ENCODE results near the gene MFRP. TPM values are rescaled to one million over a fixed set of nuclear protein-coding genes. Genes with fewer than 3 reads are reported as not detected.

MFRP gene
- total and polyA plus RNA-seq, 4 donors, result 0.09 to 3.9 (median 0.22) TPM; not detected in 1

DNA sequence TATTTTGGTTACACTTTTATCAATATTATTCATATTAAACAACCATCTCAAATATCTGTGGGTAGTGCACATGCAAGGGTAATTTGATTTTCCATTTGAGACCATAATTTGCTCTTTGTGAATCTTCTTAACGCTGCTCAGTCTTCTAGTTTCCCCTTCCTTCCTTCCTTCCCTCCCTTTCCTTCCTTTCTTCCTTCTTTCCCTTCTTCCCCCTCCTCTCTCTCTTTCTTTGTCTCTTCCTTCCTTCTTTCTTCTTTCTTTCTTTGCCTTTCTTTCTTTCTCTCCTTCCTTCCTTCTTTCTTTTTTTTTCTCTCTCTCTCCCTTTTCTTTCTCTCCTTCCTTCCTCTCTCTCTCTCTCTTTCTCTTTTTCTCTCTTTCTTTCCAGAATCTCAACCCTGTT, 16.3 kb downstream of the MFRP start:
- Histone ChIP-seq H3K4me3 (ENCODE audit: low read depth, low read length) (no peak overlapping the region), H3K27ac (ENCODE audit: low read depth, low read length) (no peak overlapping the region), H3K9me3 (ENCODE audit: control insufficient read depth, insufficient read depth, low read length) (no peaks in the 10 kb centered on the region), H3K4me1 (ENCODE audit: control insufficient read depth, insufficient read depth, low read length) (peaks cover 10% of the 10 kb centered on the region), H3K36me3 (ENCODE audit: control insufficient read depth, insufficient read depth, low read length) (peaks cover under 1% of the 10 kb centered on the region), H3K27me3 (ENCODE audit: control insufficient read depth, insufficient read depth, low read length) (no peaks in the 10 kb centered on the region)
- no peak for DNase-seq (ENCODE audit: low read depth in 4 of 6, low spot score in 6 of 6)
- WGBS (ENCODE audit: insufficient coverage), result 83% methylated on average over 1 of the region's 1 CpG

DNA sequence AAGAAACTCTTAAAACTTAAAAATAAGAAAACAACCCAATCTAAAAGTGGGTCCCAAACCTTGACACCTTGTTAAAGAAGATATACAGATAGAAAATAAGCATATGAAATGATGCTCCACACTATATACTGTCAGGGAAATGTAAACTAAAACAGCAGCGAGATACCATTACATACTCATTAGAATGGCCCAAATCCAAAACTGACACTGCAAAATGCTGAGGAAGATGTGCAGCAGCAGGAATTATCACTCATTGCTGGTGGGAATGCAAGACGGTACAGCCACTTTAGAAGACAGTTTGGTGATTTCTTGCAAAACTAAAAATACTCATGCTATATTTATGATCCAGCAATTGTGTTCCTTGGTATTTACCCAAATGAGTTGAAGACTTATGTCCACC, 17.2 kb downstream of the MFRP start:
- Histone ChIP-seq H3K4me1 (ENCODE audit: control insufficient read depth, insufficient read depth, low read length) (peaks cover 3% of the 10 kb centered on the region), H3K27ac (ENCODE audit: low read depth, low read length) (no peak overlapping the region), H3K4me3 (ENCODE audit: low read depth, low read length) (no peak overlapping the region), H3K9me3 (ENCODE audit: control insufficient read depth, insufficient read depth, low read length) (no peaks in the 10 kb centered on the region), H3K27me3 (ENCODE audit: control insufficient read depth, insufficient read depth, low read length) (no peaks in the 10 kb centered on the region), H3K36me3 (ENCODE audit: control insufficient read depth, insufficient read depth, low read length) (no peaks in the 10 kb centered on the region)
- WGBS (ENCODE audit: insufficient coverage), result no CpG with 5 or more reads among the region's 2 CpGs
- no peak for DNase-seq (ENCODE audit: low read depth in 4 of 6, low spot score in 6 of 6)

DNA sequence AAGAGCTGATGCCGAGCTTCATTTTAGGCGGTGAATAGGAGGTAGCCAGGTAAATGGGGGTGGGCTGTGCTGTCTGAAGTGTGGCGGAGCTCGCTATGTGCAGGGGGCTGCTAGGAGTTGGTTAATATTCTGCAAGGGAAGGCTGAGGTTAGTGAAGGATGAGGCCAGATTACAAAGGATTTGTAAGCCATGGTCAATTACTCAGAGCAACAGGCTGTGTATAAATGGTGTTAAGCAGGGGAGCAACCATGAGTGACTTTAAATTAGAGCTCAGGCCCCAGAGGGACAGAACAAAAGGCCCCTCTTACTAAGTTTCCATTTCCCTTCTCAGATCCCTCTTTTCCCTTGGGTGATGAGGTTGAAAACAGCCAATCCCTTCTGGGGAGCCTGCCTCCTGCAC, 22.3 kb downstream of the MFRP start:
- DNase-seq (ENCODE audit: low read depth in 4 of 6, low spot score in 6 of 6), result peak in 1 of 6 donors; percentile 12
- 41% methylated on average over 4 of the region's 4 CpGs for WGBS (ENCODE audit: insufficient coverage)
- no peaks in the 10 kb centered on the region for H3K27me3 ChIP-seq (ENCODE audit: control insufficient read depth, insufficient read depth, low read length)
- no peak overlapping the region for H3K27ac ChIP-seq (ENCODE audit: low read depth, low read length)
- no peak overlapping the region for H3K4me3 ChIP-seq (ENCODE audit: low read depth, low read length)
- no peaks in the 10 kb centered on the region for H3K9me3 ChIP-seq (ENCODE audit: control insufficient read depth, insufficient read depth, low read length)
- peaks cover 33% of the 10 kb centered on the region for H3K4me1 ChIP-seq (ENCODE audit: control insufficient read depth, insufficient read depth, low read length)
- no peaks in the 10 kb centered on the region for H3K36me3 ChIP-seq (ENCODE audit: control insufficient read depth, insufficient read depth, low read length)

DNA sequence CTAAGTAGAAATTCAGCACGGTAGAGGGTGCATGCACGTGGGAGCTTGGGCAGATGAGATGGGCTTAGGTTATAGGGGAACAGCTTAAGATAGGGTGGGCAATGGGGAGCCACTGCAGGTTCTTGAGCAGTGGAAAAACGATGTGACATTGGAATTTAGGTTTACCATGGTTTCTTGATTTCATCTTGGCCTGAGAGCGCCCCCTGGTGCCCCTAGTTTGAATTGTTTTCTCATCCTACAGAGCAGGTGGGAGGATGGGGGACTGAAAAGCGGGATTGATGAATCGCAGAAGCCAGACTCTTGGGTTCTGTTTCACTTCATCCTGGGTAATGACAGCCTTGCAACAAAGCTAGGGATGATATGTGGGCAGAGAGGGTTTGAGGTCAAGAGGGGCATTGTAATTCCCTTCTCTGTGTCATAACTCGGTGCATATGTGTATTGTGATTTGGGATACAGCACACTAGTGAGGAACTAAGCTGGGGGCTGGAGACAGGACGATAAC, 22.9 kb downstream of the MFRP start:
- H3K9me3 ChIP-seq (ENCODE audit: control insufficient read depth, insufficient read depth, low read length), result no peaks in the 10 kb centered on the region
- H3K27me3 ChIP-seq (ENCODE audit: control insufficient read depth, insufficient read depth, low read length), result no peaks in the 10 kb centered on the region
- H3K27ac ChIP-seq (ENCODE audit: low read depth, low read length), result no peak overlapping the region
- no peaks in the 10 kb centered on the region for H3K36me3 ChIP-seq (ENCODE audit: control insufficient read depth, insufficient read depth, low read length)
- no peak overlapping the region for H3K4me3 ChIP-seq (ENCODE audit: low read depth, low read length)
- peak in 2 of 6 donors; percentile 85 to 89 for DNase-seq (ENCODE audit: low read depth in 4 of 6, low spot score in 6 of 6)
- peaks cover 39% of the 10 kb centered on the region for H3K4me1 ChIP-seq (ENCODE audit: control insufficient read depth, insufficient read depth, low read length)
- WGBS (ENCODE audit: insufficient coverage), result 10% methylated on average over 6 of the region's 8 CpGs

DNA sequence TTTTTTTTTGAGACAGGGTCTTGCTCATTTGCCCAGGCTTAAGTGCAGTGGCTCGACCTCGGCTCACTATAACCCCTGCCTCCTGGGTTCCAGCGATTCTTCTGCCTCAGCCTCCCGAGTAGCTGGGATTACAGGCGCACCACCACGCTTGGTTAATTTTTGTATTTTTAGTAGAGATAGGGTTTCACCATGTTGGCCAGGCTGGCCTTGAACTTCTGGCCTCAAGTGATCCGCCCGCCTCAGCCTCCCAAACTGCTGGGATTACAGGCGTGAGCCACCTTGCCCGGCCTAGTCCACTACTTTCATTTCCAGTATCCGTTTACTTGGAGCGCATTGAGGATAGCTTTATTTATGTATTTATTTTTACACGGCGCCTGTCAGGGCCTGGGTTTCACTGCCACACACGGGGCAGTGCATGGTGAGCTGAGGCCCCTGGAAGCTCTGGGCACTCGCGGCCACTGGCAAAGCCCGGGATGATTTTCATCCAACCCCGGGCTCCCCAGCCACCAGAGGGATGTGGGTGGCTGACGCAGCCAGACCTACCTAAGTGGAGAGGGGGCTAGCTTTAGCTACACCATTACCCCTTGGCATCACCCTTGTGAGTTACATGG, 23.5 kb downstream of the MFRP start:
- H3K9me3 ChIP-seq (ENCODE audit: control insufficient read depth, insufficient read depth, low read length), result no peaks in the 10 kb centered on the region
- H3K36me3 ChIP-seq (ENCODE audit: control insufficient read depth, insufficient read depth, low read length), result no peaks in the 10 kb centered on the region
- no peak overlapping the region for H3K4me3 ChIP-seq (ENCODE audit: low read depth, low read length)
- WGBS (ENCODE audit: insufficient coverage), result 83% methylated on average over 11 of the region's 20 CpGs
- DNase-seq (ENCODE audit: low read depth in 4 of 6, low spot score in 6 of 6), result no peak
- H3K4me1 ChIP-seq (ENCODE audit: control insufficient read depth, insufficient read depth, low read length), result peaks cover 44% of the 10 kb centered on the region
- H3K27ac ChIP-seq (ENCODE audit: low read depth, low read length), result no peak overlapping the region
- no peaks in the 10 kb centered on the region for H3K27me3 ChIP-seq (ENCODE audit: control insufficient read depth, insufficient read depth, low read length)

DNA sequence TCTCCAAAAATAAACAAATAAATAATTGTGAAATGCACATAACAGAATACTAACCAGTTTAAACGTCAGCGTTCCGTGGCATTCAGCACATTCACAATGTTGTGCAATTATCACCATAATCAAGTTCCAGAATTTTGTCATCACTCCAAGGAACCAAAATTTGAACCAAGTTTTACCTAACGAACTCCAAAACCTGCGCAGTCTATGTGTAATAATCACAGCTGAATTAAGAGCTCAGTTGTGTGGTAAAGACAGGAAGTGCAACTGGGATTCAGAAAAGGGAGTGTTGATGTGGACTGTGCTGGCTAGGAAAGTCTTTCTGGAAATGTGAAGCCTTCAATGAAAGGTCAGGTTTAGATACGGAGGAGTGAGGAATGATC, 24.2 kb downstream of the MFRP start:
- Histone ChIP-seq H3K4me1 (ENCODE audit: control insufficient read depth, insufficient read depth, low read length) (peaks cover 51% of the 10 kb centered on the region), H3K4me3 (ENCODE audit: low read depth, low read length) (no peak overlapping the region), H3K9me3 (ENCODE audit: control insufficient read depth, insufficient read depth, low read length) (no peaks in the 10 kb centered on the region), H3K27me3 (ENCODE audit: control insufficient read depth, insufficient read depth, low read length) (peaks cover 1% of the 10 kb centered on the region), H3K27ac (ENCODE audit: low read depth, low read length) (peak overlapping the region; percentile 52), H3K36me3 (ENCODE audit: control insufficient read depth, insufficient read depth, low read length) (no peaks in the 10 kb centered on the region)
- no peak for DNase-seq (ENCODE audit: low read depth in 4 of 6, low spot score in 6 of 6)
- 97% methylated on average over 3 of the region's 6 CpGs for WGBS (ENCODE audit: insufficient coverage)

DNA sequence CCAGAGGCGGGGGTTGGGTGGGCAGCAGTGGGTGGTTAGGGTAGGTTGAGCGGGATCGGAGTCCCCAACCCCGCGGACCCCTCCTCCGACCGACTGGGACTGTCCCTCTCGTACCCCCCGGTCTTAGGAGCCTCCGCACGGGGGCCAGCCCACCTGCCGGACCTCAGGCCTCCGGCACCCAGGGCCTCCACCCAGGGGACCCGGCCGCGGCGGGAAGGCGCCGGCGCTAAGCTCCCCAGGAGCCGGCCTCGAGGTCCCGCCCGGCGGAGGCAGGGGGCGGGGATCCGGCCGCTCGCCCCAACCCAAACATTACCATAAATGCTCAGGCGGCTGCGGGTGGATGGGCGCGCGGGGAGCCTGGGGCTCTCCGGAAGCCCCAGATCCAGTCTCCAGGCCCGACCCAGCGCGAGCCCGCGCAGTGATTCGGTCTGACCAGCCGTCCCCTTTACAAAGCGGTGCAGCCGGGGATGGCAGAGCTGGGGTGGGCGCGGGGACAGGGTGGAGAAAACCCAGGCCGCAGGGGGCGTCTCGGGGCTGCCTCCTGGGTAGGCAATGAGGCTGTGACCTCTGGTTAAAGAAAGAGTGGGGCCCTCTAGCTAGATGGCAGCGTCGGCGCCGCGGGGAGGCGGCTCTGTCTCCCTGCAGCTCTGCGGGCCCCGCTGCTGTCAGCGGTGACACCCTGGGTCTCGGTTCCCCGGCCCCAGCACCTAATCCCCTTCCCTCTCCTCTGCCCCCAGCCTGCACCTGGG, 25.6 kb downstream of the MFRP start:
- H3K27me3 ChIP-seq (ENCODE audit: control insufficient read depth, insufficient read depth, low read length), result peaks cover 8% of the 10 kb centered on the region
- no peaks in the 10 kb centered on the region for H3K9me3 ChIP-seq (ENCODE audit: control insufficient read depth, insufficient read depth, low read length)
- H3K4me1 ChIP-seq (ENCODE audit: control insufficient read depth, insufficient read depth, low read length), result peaks cover 64% of the 10 kb centered on the region
- peak in 2 of 6 donors; percentile 58 to 74 for DNase-seq (ENCODE audit: low read depth in 4 of 6, low spot score in 6 of 6)
- no peaks in the 10 kb centered on the region for H3K36me3 ChIP-seq (ENCODE audit: control insufficient read depth, insufficient read depth, low read length)
- H3K27ac ChIP-seq (ENCODE audit: low read depth, low read length), result peak overlapping the region; percentile 93
- H3K4me3 ChIP-seq (ENCODE audit: low read depth, low read length), result peak overlapping the region; percentile 47
- WGBS (ENCODE audit: insufficient coverage), result 2% methylated on average over 54 of the region's 60 CpGs

DNA sequence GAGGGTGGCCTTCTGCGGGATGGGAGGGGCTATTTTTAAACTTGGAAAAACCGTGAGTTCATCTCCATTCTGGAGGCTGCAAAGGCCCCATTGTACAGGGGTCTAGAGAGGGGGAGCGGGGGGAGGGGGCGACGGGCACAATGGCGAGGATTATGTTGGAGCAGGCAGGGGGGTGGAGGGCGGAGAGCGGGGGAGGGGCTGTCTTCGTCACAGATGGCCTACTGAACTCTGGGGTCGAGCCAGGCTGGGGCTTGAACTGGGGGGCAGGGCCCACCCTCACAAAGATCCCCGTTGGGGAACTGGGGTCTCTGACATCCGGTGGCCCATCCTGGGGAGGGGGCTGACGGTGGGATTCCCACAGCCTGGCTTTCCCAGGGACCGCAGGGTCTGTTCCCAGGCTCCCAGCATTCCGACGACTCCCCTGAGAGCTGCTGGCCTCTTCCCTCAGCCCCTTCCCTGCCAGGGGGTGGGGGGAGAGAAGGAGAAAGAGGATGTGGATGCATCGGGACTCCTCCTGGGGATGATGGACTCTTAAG, 26.2 kb downstream of the MFRP start:
- no peaks in the 10 kb centered on the region for H3K36me3 ChIP-seq (ENCODE audit: control insufficient read depth, insufficient read depth, low read length)
- H3K27me3 ChIP-seq (ENCODE audit: control insufficient read depth, insufficient read depth, low read length), result peaks cover 15% of the 10 kb centered on the region
- peak in 2 of 6 donors; percentile 61 to 82 for DNase-seq (ENCODE audit: low read depth in 4 of 6, low spot score in 6 of 6)
- 16% methylated on average over 7 of the region's 17 CpGs for WGBS (ENCODE audit: insufficient coverage)
- H3K4me3 ChIP-seq (ENCODE audit: low read depth, low read length), result peak overlapping the region; percentile 47
- peak overlapping the region; percentile 93 for H3K27ac ChIP-seq (ENCODE audit: low read depth, low read length)
- peaks cover 70% of the 10 kb centered on the region for H3K4me1 ChIP-seq (ENCODE audit: control insufficient read depth, insufficient read depth, low read length)
- H3K9me3 ChIP-seq (ENCODE audit: control insufficient read depth, insufficient read depth, low read length), result no peaks in the 10 kb centered on the region

DNA sequence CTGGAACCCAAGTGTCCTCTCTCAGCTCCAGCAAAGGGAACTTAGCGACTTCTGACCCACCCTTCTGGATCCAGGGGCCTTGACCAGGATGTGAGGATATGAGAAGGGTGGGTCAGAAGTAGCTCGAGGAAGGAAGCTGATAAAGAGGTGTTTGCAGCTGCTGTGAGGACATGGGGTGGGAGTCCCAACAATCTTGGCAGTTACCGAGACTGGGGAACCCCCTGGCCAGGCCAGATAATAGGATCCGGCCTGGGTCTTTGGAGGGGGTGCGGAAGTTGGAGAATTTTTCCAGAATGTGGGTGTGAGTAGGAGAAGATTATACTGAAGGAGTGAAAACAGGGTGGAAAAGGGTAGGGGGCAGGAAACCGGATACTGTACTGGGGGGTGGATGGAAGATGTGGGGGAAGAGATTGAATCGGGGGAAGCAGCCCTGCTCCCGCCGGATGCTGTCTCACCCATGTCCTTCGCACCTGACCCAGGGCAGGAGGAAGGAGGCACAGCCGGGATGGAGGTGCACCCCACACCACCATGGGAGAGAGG, 26.7 kb downstream of the MFRP start:
- H3K9me3 ChIP-seq (ENCODE audit: control insufficient read depth, insufficient read depth, low read length), result no peaks in the 10 kb centered on the region
- H3K4me1 ChIP-seq (ENCODE audit: control insufficient read depth, insufficient read depth, low read length), result peaks cover 75% of the 10 kb centered on the region
- peaks cover 20% of the 10 kb centered on the region for H3K27me3 ChIP-seq (ENCODE audit: control insufficient read depth, insufficient read depth, low read length)
- no peak overlapping the region for H3K4me3 ChIP-seq (ENCODE audit: low read depth, low read length)
- H3K36me3 ChIP-seq (ENCODE audit: control insufficient read depth, insufficient read depth, low read length), result peaks cover 4% of the 10 kb centered on the region
- 59% methylated on average over 10 of the region's 11 CpGs for WGBS (ENCODE audit: insufficient coverage)
- peak overlapping the region; percentile 93 for H3K27ac ChIP-seq (ENCODE audit: low read depth, low read length)
- no peak for DNase-seq (ENCODE audit: low read depth in 4 of 6, low spot score in 6 of 6)
